GM18498 (cell line): Measurements from ENCODE around the gene CEP19.

Experiments
- ATAC-seq: cut with Tn5 transposase; IDR thresholded peaks from one replicate; pipeline ENCODE4 v1.9.1; 2021; ENCODE audit warnings: mild to moderate bottlenecking, moderate library complexity; ENCODE audit not compliant: unreplicated experiment

CEP19 gene

GRCh38 chr3:196712514-196713413 lies 714 bp upstream of the CEP19 start:
- peak; percentile 67 for ATAC-seq

DNA sequence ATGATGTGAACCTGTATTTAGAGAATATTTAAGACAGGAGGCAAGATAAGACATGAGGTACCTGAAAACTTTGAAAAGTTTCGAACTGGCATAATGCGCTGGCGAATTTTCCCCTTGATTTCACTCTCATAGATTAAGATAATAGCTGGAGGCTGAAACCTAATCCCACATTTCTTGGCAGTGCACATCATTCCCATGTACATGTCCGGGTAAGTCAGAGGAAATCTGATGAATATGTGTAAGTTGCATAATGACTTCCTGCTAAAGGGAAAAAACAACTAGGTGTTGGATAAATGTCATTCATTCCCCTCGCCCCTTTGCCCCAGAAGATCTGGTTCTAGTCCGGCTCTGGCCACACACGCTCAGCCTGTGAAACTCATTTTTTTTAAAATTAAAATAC lies 3.6 kb downstream of the CEP19 start:
- no peak for ATAC-seq

DNA sequence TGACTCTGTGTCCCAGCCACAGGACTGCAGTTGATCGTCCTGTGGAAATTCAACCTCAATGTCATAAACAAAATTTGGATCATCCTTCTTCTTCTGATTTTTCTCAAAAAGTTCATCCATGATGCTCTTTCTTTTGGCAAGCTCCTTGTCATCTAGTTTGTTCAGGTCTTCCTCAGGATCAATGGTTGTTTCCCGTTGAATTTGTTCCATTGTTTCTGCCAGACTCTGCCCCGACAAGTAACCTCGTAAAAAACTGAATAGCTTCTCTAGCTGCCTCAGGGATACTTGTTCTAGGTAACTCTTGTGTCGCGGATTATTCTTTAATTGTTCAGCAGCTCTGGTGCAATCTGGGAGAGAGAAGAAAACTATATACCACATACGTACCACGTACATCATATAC lies 4.5 kb downstream of the CEP19 start:
- ATAC-seq = no peak

- ATAC-seq = no peak
Observed at GRCh38 chr3:196706731-196707130, 5.3 kb downstream of the CEP19 start.

DNA sequence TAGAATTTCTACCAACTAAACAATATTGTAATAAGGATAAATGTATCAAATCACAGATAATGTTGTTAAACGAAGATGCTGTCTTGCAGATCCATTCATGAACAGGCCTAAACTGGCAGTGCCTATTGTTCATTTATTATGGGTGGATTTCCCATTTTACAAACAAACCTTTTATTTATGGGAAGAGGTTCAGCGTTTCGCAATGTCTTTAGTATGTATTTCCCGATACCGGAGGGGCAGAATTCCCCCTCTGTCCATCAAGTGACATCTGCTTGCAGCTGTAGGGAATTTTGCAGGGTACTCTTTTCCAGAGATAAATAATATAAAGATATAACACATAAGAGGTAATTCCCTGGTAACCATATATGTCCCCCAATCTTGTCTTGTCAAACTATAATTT lies 5.7 kb downstream of the CEP19 start:
- no peak for ATAC-seq

- no peak for ATAC-seq
Observed at GRCh38 chr3:196700801-196701200, 11.2 kb downstream of the CEP19 start.

- no peak for ATAC-seq
Observed at GRCh38 chr3:196699749-196700148, 12.3 kb downstream of the CEP19 start.

GRCh38 chr3:196697270-196697669 lies 14.8 kb downstream of the CEP19 start:
- no peak for ATAC-seq

- ATAC-seq = no peak
Observed at GRCh38 chr3:196695849-196696226, 16.2 kb downstream of the CEP19 start.

- ATAC-seq = no peak
Observed at GRCh38 chr3:196694941-196695848, 16.9 kb downstream of the CEP19 start.

DNA sequence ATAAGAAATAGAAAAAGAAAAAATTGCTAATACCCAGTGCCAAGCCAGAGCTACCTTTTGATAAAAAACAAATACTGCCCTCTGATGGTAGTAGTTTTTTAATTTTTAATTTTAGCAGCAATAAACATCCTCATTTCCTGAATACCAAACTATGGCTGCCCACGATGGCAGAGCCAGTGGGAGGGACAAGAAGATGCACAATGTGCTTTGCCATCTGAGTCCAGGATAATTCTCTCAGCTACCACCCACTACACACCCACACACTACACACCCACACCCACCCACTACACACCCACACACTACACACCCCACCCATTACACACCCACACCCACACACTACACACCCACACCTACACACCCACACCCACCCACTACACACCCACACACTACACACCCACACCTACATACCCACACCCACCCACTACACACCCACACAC lies 17.8 kb downstream of the CEP19 start:
- no peak for ATAC-seq

DNA sequence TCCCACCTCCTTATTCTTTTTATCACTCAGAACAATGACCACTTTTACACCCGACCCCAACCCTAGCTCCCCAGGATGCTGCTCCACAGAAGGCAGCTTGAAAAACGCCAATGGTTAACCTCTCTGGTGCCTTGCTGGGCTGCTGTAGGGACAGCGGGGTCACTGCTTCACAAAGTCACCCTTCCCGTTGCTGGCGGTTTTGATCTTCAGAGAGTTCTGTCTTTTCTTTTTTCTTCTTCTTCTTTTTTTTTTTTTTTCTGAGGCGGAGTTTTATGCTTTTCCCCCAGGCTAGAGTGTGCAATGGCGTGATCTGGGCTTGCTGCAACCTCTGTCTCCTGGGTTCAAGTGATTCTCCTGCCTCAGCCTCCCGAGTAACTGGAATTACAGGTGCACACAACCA lies 20.7 kb downstream of the CEP19 start:
- ATAC-seq = no peak

DNA sequence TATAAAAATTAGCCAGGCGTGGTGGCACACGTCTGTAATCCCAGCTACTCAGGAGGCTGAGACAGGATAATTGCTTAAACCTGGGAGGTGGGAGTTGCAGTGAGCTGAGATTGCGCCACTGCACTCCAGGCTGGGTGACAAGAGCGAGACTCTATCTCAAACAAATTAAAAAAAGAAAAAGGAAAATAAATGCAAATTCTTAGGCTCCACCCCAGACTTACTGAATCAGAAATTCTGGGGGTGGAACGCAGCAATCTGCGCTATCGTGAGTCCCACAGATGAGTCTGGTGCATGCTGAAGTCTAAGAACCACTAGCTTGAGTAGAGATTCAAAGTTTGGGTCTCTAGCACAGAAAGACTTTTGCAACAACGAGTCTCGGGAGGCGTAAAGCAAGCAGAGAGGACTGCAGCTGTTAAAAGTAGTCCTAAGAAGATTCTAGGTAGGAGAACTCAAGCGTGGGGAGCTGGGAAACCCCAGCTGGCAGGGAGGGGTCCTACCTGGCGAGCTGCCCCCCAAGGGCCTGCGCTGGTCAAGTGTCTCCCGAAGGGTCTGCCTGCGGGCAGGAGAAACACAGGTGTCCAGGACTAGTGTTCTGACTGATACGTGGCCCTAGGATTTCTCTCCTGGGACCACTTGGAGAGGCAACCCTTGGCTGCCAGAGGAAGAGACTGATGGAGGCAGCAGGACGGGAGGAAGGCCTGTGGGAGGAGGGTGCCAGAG lies 21.9 kb downstream of the CEP19 start:
- ATAC-seq = no peak

GRCh38 chr3:196688349-196688748 lies 23.7 kb downstream of the CEP19 start:
- no peak for ATAC-seq

GRCh38 chr3:196686436-196686835 lies 25.6 kb downstream of the CEP19 start:
- no peak for ATAC-seq

GRCh38 chr3:196684548-196685407 lies 27.3 kb downstream of the CEP19 start:
- peak; percentile 93 for ATAC-seq

- no peak for ATAC-seq
Observed at GRCh38 chr3:196677931-196678330, 34.1 kb downstream of the CEP19 start.

DNA sequence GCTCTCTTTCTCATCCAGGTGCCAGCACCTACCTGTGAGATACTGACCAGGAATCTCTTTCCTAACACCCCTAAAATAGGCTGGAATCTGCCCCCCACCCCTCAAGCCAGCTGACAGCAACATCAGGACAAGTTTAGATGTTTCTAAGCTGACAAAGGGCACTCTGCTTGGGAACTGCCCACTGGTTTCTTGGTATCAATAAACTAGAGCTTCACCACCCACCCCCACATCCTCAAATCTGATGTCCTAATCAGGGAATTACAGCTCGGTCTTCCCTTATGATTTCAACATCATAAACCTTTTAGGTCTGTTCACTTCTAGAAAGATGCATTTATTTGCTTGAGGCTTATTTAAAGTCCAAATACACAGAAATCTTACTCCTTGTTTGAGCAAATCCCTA lies 34.7 kb downstream of the CEP19 start:
- no peak for ATAC-seq

DNA sequence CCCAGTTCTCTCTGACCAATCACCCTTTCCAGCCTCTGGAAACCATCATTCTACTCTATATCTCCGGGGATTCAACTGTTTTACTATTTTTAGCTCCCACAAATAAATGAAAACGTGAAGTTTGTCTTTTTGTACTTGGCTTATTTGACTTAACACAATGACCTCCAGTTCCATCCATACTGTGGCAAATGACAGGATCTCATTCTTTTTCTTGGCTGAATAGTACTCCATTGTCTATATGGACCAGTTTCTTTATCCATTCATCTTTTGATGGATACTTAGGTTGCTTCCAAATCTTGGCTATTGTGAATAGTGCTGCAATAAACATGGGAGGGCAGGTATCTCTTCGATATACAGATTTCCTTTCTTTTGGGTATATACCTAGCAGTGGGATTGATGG lies 38.4 kb downstream of the CEP19 start:
- no peak for ATAC-seq

DNA sequence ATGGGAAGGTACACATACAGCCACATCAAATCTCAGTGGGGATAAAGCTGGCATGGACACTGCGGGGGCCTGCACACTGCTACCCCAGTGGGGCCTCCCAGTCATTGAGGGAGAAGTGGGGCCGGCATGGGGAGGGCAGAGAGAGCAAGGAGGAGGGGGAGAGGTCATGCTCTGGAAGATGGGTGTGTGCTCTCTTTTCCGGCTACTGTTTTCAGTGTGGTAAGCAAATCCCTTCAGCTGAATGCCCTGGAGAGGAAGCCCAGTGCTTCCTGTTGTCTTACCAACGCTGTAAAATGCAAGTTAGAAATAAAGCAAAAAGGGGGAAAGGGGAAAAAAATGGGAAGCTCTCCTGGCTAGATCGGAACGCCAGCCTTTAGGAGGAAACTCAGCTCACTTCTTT lies 41.7 kb downstream of the CEP19 start:
- ATAC-seq = no peak
